Measurements from ENCODE around the gene FOXN3. TPM values are rescaled to one million over a fixed set of nuclear protein-coding genes. Genes with fewer than 3 reads are reported as not detected.
"Not testable (repeated sequence)": the region's sequence is repeated elsewhere in the genome, so short reads cannot be mapped to it uniquely, and the experiment has no call there.

Gene FOXN3
- polyA plus RNA-seq, 12 donors: 52.7 to 126 (median 74.8) TPM

GRCh38 chr14:89308232-89308959 lies 108.6 kb downstream of the FOXN3 start:
- no peak for DNase-seq

- no peak for DNase-seq
Measured at GRCh38 chr14:89307409-89307808, 109.6 kb downstream of the FOXN3 start.

DNA sequence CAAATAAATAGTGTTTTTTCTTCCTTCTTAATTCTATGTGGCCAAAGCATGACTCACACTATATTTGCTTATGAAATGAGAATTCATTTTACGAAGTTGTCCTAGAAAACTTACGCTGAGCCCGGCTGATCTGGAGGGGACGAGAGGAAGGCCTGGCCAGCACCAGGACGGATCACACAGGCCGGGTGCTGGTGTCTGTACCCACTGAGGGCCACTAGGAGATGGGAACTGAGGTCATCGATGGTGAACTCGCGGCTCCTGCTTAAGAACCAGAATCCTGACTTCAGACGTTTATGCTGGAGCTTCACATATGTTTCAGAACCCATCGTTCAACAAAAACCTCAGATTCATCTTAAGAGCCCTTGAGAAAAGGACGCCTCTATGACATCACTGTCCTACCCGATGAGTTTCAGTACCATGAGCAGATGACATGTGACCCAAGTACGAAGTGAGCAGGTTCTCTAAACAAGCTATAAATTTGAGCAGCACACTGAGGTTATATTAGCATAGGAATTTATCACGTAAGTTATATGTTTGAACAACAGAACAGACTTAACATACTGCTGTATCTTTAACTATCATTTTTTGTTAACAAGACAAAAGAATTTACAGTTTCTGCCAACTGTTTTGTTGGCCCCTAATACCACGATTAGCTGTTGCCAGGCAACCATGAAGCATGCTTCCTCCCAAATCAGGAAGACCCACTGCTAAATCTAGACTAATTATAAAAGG lies 111.9 kb downstream of the FOXN3 start:
- peak; percentile 79 for DNase-seq

GRCh38 chr14:89304561-89304960 lies 112.5 kb downstream of the FOXN3 start:
- peak; percentile 51 for DNase-seq

DNA sequence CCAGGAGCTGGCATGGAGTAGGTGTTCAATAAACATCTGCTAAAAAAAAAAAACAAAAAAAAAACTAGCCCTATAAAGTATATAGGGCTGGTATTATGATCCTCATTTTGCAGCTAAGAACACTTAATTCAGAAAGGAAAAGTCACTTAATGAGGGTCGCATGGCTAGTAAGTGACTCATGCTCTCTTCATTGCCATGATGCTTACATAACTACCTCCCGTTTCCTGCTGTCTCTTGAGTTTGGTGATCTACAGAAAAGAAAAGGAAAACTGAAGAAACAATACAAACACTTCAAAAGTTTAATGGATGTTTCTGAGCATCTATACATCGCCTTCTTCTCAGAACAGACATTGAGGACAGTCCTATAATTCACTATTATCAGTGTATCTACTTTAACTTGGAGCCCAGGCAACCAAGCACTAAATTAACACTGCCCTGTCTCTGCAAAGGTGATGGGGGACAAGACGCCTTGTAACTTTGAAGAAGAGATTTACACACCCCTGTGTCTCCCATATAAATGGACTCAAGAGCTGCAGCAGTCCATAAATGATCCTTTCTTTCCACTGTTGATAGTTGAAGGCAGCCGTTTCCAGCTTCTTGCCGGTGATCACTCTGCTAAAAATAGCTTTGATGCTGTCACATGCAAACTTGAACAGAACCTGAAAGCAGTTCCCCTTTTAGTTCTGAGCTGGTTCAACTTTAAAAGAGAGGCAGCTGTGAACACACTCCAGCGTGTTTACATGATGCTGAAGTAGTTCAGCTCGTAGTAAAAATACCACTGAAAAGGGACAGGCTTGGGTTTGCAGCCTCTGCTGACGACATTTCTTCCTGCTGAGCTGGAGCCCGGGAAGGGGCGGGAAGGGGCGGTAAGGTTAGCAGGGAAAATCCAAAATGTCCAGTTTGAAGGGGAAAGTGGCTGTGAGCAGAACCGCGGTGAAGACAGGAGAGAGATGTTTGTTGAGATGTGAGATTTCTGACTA lies 113.3 kb downstream of the FOXN3 start:
- DNase-seq: peak; percentile 88

DNA sequence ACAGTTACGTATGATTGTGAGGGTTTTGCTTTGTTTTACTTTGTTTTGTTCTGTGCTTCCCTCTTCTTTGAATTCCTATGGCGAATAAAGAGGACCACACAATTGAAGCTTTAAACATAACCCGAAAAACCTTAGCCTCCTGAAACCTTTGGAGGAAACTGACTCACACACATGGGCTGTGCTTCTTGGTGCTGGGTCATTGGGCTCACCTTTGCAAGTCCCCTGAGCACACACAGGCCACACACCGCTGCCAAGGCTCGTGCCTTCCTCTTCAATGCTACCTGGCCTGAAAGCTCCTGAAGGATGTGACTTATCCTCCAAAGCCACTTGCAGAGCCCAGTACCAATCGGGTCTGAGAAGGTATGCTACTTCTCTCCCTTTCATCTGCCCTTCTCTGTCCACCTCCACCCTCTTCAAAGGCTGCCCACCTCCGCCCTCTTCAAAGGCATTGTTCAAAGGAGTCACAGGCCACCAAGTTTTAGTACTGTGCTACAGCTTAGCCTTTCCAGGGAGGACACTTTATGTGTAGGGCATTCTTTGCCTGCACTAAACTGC lies 114.6 kb downstream of the FOXN3 start:
- DNase-seq: no peak

- DNase-seq: no peak
Measured at GRCh38 chr14:89299587-89299986, 117.4 kb downstream of the FOXN3 start.

- no peak for DNase-seq
Measured at GRCh38 chr14:89298056-89298834, 118.8 kb downstream of the FOXN3 start.

- DNase-seq: no peak
Measured at GRCh38 chr14:89296281-89296745, 120.7 kb downstream of the FOXN3 start.

DNA sequence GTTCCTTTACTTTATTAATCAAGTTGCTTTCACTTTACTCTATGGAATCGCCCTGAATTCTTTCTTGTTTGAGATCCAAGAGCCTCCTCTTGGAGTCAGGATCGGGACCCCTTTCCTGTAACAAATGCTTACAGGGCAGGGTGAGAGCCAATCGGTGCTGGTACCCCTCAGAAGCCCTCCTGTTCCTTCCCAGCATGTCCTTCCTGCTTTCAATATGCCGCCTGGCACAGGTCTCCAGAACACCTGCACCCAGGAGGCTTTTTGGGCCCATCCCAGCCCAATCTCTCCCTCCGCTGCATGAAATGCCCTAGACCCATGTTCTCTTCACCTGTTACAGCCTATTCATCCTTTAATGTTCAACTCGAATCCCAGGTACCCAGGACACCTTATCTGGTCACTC lies 122.2 kb downstream of the FOXN3 start:
- DNase-seq: no peak

DNA sequence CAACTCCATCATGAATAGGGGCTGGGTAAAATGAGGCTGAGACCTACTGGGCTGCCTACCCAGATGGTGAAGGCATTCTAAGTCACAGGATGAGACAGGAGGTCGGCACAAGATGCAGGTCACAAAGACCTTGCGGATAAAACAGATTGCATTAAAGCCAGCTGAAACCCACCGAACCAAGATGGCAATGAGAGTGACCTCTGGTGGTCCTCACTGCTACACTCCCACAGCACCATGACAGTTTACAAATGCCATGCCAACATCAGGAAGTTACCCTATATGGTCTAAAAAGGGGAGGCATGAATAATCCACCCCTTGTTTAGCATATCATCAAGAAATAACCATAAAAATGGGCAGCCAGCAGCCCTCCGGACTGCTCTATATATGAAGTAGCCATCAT lies 122.6 kb downstream of the FOXN3 start:
- DNase-seq: not testable (repeated sequence)

- DNase-seq: no peak
Measured at GRCh38 chr14:89294060-89294459, 123.0 kb downstream of the FOXN3 start.

GRCh38 chr14:89293314-89293916 lies 123.6 kb downstream of the FOXN3 start:
- DNase-seq: no peak

- no peak for DNase-seq
Measured at GRCh38 chr14:89292579-89293313, 124.3 kb downstream of the FOXN3 start.

GRCh38 chr14:89291351-89291940 lies 125.6 kb downstream of the FOXN3 start:
- no peak for DNase-seq

- DNase-seq: no peak
Measured at GRCh38 chr14:89290813-89291212, 126.2 kb downstream of the FOXN3 start.

GRCh38 chr14:89289477-89289876 lies 127.6 kb downstream of the FOXN3 start:
- DNase-seq: no peak

- no peak for DNase-seq
Measured at GRCh38 chr14:89288114-89288513, 128.9 kb downstream of the FOXN3 start.

DNA sequence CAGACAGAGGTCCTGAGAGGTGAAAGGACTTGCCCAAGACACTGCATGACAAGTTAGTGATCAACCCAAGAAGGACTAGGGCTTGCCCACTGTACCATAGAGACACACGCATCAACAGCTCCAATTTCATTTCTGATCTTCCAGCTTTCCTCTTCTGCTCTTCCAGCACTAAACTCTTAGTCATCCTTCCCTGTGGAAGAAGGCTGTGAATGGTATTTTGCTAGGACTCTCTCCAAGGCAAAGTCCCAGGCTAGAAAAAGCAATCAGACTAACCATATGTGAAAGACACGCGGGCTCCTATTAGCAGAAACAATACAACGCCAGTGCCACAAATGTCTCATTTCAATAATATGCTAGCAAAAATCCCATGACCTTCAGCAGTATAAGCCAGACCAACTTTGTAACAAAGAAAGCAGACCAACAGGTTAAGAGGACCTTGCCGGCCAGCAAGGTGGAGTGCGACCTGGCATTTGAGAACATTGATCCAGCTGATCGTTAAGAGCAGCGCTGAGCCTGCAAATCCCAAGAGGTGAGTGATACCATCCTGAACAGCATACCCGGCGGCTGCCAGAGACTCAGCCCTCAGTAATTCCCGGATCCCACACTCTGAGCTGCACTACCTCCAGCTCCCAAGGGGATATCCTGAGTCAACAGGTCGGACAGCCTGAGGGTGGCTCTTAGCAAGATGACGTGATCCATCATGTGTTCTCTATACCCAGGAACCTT lies 132.5 kb downstream of the FOXN3 start:
- DNase-seq: no peak

All from muscle of arm (tissue), 12 donors.